IMR-90 (cell line): ENCODE data around the gene KLK14. TPM values are rescaled to one million over a fixed set of nuclear protein-coding genes. Genes with fewer than 3 reads are reported as not detected.

Source experiments
- ATAC-seq: fragments of 200-7000 bp; cut with Tn5 transposase; 2 replicates; pipeline ENCODE4 v1.9.1; 2020; ENCODE audit warnings: low read depth, mild to moderate bottlenecking, moderate library complexity
- BruUV-seq: library from RNA; stranded (reverse); fragments of 400-500 nt; replicated peaks from 2 replicates; lab custom pipeline; 2021; lab: Mats Ljungman, UMichigan
- CTCF ChIA-PET: fragments of 300-600 bp; formaldehyde crosslinking; extraction: SDS; loops from one replicate; lab custom pipeline; 2021; ENCODE audit warnings: antibody characterized with exemption; lab: Yijun Ruan, JAX
- POLR2A ChIA-PET: fragments of 300-600 bp; sonication (Branson Sonifier 250); formaldehyde crosslinking; loops from one replicate; lab custom pipeline; 2022; ENCODE audit warnings: antibody characterized with exemption; ENCODE audit not compliant: unreplicated experiment; lab: Charles Lee
- DNase-seq: peaks from one replicate; pipeline ENCODE4 v3.0.0; 2013
- H2AFZ ChIP-seq: replicated peaks from 2 replicates; pipeline ENCODE3; 2013; ENCODE audit warnings: low read length, mild to moderate bottlenecking; ENCODE audit not compliant: poor library complexity
- H2AK5ac ChIP-seq: 2 replicates; pipeline ENCODE4 v1.6.1; 2013; ENCODE audit warnings: low read depth, low read length, inconsistent platforms
- H2AK9ac ChIP-seq: replicated peaks from 2 replicates; pipeline ENCODE3; 2013; ENCODE audit warnings: mild to moderate bottlenecking, low read depth, low read length, moderate library complexity; ENCODE audit not compliant: poor library complexity
- H2BK120ac ChIP-seq: 2 replicates; pipeline ENCODE4 v1.6.1; 2013; ENCODE audit warnings: low read depth, low read length, inconsistent platforms
- H2BK15ac ChIP-seq: 3 replicates; pipeline ENCODE4 v1.6.1; 2013; ENCODE audit warnings: low read depth, low read length, inconsistent platforms
- H2BK20ac ChIP-seq: 2 replicates; pipeline ENCODE4 v1.6.1; 2013; ENCODE audit warnings: low read depth, mild to moderate bottlenecking, inconsistent platforms, low read length, moderate library complexity
- H2BK5ac ChIP-seq: 2 replicates; pipeline ENCODE4 v1.6.1; 2013; ENCODE audit warnings: mild to moderate bottlenecking, low read depth, low read length, inconsistent platforms; ENCODE audit not compliant: poor library complexity, severe bottlenecking
- H3K14ac ChIP-seq: replicated peaks from 2 replicates; pipeline ENCODE4 v1.6.1; 2013; ENCODE audit warnings: low read depth, low read length, inconsistent platforms
- H3K18ac ChIP-seq: 2 replicates; pipeline ENCODE4 v1.6.1; 2013; ENCODE audit warnings: low read depth, low read length, control low read depth
- H3K23ac ChIP-seq: 2 replicates; pipeline ENCODE4 v1.6.1; 2013; ENCODE audit warnings: low read depth, low read length, inconsistent platforms
- H3K27ac ChIP-seq: 2 replicates; pipeline ENCODE4 v1.5.1; 2013; ENCODE audit warnings: mild to moderate bottlenecking, control low read depth, low read length; ENCODE audit not compliant: insufficient read depth
- H3K27me3 ChIP-seq: 2 replicates; pipeline ENCODE4 v1.6.1; 2013; ENCODE audit warnings: low read length; ENCODE audit not compliant: control insufficient read depth, insufficient read depth
- H3K36me3 ChIP-seq: 2 replicates; pipeline ENCODE4 v1.6.1; 2013; ENCODE audit warnings: low read length, mixed read lengths; ENCODE audit not compliant: control insufficient read depth, insufficient read depth
- H3K4ac ChIP-seq: 2 replicates; pipeline ENCODE4 v1.6.1; 2013; ENCODE audit warnings: low read depth, low read length, inconsistent platforms
- H3K4me1 ChIP-seq: 2 replicates; pipeline ENCODE4 v1.6.1; 2013; ENCODE audit warnings: low read length, mixed read lengths; ENCODE audit not compliant: control insufficient read depth, insufficient read depth
- H3K4me2 ChIP-seq: 2 replicates; pipeline ENCODE4 v1.6.1; 2013; ENCODE audit warnings: low read depth, mild to moderate bottlenecking, control low read depth, low read length, moderate library complexity
- H3K4me3 ChIP-seq: 2 replicates; pipeline ENCODE4 v1.5.1; 2013; ENCODE audit warnings: low read depth, mild to moderate bottlenecking, control low read depth, low read length, moderate library complexity; ENCODE audit not compliant: insufficient read depth
- H3K56ac ChIP-seq: 2 replicates; pipeline ENCODE4 v1.6.1; 2013; ENCODE audit warnings: low read length, inconsistent platforms; ENCODE audit not compliant: insufficient read depth; ENCODE audit errors: extremely low read depth
- H3K79me1 ChIP-seq, 2 experiments: 2 replicates each; pipeline ENCODE4 v1.6.1; 2013; ENCODE audit warnings: low read length in 2 of 2, inconsistent platforms in 1 of 2, low read depth in 1 of 2
- H3K9ac ChIP-seq: 2 replicates; pipeline ENCODE4 v1.6.1; 2013; ENCODE audit warnings: low read depth, low read length, control low read depth
- H3K9me1 ChIP-seq: 2 replicates; pipeline ENCODE4 v1.6.1; 2013; ENCODE audit warnings: low read length, inconsistent platforms; ENCODE audit not compliant: insufficient read depth
- H3K9me3 ChIP-seq: 2 replicates; pipeline ENCODE4 v1.6.1; 2013; ENCODE audit warnings: low read length; ENCODE audit not compliant: control insufficient read depth, insufficient read depth
- H4K20me1 ChIP-seq: 2 replicates; pipeline ENCODE4 v1.6.1; 2013; ENCODE audit warnings: low read length, inconsistent platforms; ENCODE audit not compliant: insufficient read depth
- H4K5ac ChIP-seq: 2 replicates; pipeline ENCODE4 v1.6.1; 2013; ENCODE audit warnings: mild to moderate bottlenecking, low read depth, low read length, control low read depth
- H4K8ac ChIP-seq, 2 experiments: 2 replicates each; pipeline ENCODE4 v1.6.1; 2013; ENCODE audit warnings: low read depth in 2 of 2, low read length in 2 of 2, control low read depth in 1 of 2, inconsistent platforms in 1 of 2
- H4K91ac ChIP-seq: 2 replicates; pipeline ENCODE4 v1.6.1; 2013; ENCODE audit warnings: low read depth, low read length, inconsistent platforms; ENCODE audit not compliant: insufficient read depth
- ELK1 ChIP-seq: fragments of 150-350 bp; IDR thresholded peaks from 2 replicates; pipeline ENCODE4 v1.6.1; 2016; ENCODE audit warnings: low read depth, mild to moderate bottlenecking, low read length, moderate library complexity, borderline replicate concordance
- MAZ ChIP-seq: IDR thresholded peaks from 2 replicates; pipeline ENCODE4 v1.6.1; 2012; ENCODE audit warnings: low read depth, mild to moderate bottlenecking, low read length, improper control_type of control experiment, moderate library complexity, borderline replicate concordance
- WGBS, 2 experiments: methylation state at CpG; one replicate each; pipeline versions ENCODE4 v1.1.5 to v1.1.7; 2013; ENCODE audit warnings: missing lambda C conversion rate in 2 of 2; ENCODE audit not compliant: insufficient read length in 1 of 2; ENCODE audit errors: extremely low coverage in 2 of 2; 5-methylcytosine and 5-hydroxymethylcytosine counted together
- dilution Hi-C: fragments of 300-500 bp; cut with HindIII; formaldehyde crosslinking; loops from one replicate; pipeline ENCODE4 v1.14.3; 2018; ENCODE audit warnings: low sequenced_read_pairs; ENCODE audit not compliant: unreplicated experiment
- in situ Hi-C: fragments of 300-500 bp; cut with MboI; formaldehyde crosslinking; loops from 3 replicates; pipeline ENCODE4 v1.14.3; 2019; ENCODE audit warnings: low sequenced_read_pairs, inconsistent platforms, mixed read lengths
- intact Hi-C: fragments of 100-400 bp; cut with micrococcal nuclease; formaldehyde crosslinking; loops from 2 replicates; pipeline ENCODE4 v1.10.0; 2022
- polyA plus RNA-seq, 3 experiments: library from polyadenylated mRNA; depleted of rRNA; stranded (reverse); fragments of >200 nt; gene quantifications; 2 replicates each; pipeline ENCODE4 v1.2.3, GENCODE V29; 2012; ENCODE audit warnings: low replicate concordance in 1 of 3
- total RNA-seq: library from RNA; depleted of rRNA; stranded (reverse); fragments of >200 nt; gene quantifications from 2 replicates; pipeline ENCODE4 v1.2.3, GENCODE V29; 2012

KLK14 gene
- total and polyA plus RNA-seq, 2 of the 4 experiments (the other 2 are of a cell fraction): not detected

DNA sequence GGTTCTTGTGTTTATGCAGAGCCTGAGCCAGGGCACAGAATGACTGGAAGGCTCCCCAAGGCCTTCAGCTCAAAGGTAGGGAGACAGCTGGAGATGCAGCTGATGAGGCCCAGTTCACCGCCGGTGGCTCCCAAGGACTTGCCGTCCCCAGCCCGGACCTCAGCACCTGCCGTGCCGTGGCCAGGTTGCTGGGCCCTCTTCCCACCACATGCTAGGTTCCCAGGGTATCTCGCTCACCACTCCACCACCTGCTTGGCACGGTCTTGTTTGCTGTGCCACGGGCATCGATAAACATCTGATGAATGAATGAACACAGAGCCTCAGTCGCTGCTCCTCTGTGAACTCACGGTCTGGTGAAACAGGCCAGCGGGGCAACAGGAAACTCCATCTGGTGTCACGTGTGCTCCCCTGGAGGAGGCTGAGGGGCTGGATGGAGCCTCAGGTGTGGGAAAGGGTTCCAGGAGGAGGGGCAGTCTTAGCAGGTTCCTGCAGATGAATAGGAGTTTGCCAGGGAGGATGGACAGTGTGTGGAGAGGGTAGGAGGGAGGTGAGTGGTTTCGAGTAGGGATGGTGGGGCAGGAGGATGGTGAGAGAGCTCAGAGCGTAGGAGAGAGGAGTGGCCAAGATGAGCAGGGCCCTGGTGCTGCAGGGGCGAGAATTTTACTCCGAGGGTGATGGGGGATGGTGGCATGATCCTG lies 3.6 kb upstream of the KLK14 start:
- Histone ChIP-seq H3K27ac (no peak overlapping the region), H3K4me1 (no peaks in the 10 kb centered on the region), H3K56ac (no peak overlapping the region), H3K9ac (no peak overlapping the region), H4K5ac (no peak overlapping the region), H2BK5ac (no peak overlapping the region), H4K20me1 (no peaks in the 10 kb centered on the region), H3K23ac (no peak overlapping the region), H2BK15ac (no peak overlapping the region), H3K4ac (no peak overlapping the region), H2BK120ac (no peak overlapping the region), H3K79me1 (no peaks in the 10 kb centered on the region), H3K4me3 (no peak overlapping the region), H2AK5ac (no peak overlapping the region), H3K27me3 (no peaks in the 10 kb centered on the region), H2AFZ (no peak overlapping the region), H4K91ac (no peak overlapping the region), H3K4me2 (no peak overlapping the region), H3K9me1 (no peaks in the 10 kb centered on the region), H3K14ac (no peak overlapping the region), H2BK20ac (no peak overlapping the region), H4K8ac (no peak overlapping the region), H3K18ac (no peak overlapping the region), H2AK9ac (no peak overlapping the region), H3K9me3 (no peaks in the 10 kb centered on the region), H3K36me3 (no peaks in the 10 kb centered on the region)
- in situ Hi-C loops (no loop called here), intact Hi-C loops (no loop called here), dilution Hi-C loops (no loop called here)
- ChIA-PET CTCF (interaction anchor here (0.6 kb wide), 1 partner anchor 531 kb away, joined by 3 read pairs; no protein-coding TSS in a partner anchor), POLR2A (no interaction called here)
- TF ChIP-seq ELK1 (no peak), MAZ (no peak)
- DNase-seq: no peak
- 41% methylated on average over 6 of the region's 18 CpGs; no CpG with 5 or more reads in 1 of the 2 experiments for WGBS, 2 experiments
- no TSS peak for BruUV-seq
- no peak for ATAC-seq
